Measurements from ENCODE around the gene FLT1. TPM values are rescaled to one million over a fixed set of nuclear protein-coding genes. Genes with fewer than 3 reads are reported as not detected.

FLT1 gene
- polyA plus RNA-seq, 1 donor (not counting 4 experiments of a cell fraction or from before 2014, with no cell fraction given) = 0.01 TPM

GRCh38 chr13:28532388-28533124 is 37.6 kb upstream of the FLT1 start:
- FAIRE-seq = no peak
- Histone ChIP-seq H3K27me3 (ENCODE audit: control insufficient read depth, extremely low read depth, insufficient read depth, low read length) (peaks cover 42% of the 10 kb centered on the region), H3K9me3 (ENCODE audit: control insufficient read depth, low read depth, low read length) (no peaks in the 10 kb centered on the region), H3K9ac (ENCODE audit: control insufficient read depth, extremely low read depth, insufficient read depth, low read length) (no peak overlapping the region), H3K27ac (ENCODE audit: control insufficient read depth, insufficient read depth, low read length) (no peak overlapping the region), H3K36me3 (ENCODE audit: control insufficient read depth in 2 of 2, extremely low read depth in 1 of 2, insufficient read depth in 2 of 2, low read length in 2 of 2) (no peaks in the 10 kb centered on the region), H3K4me1 (ENCODE audit: control insufficient read depth, extremely low read depth, insufficient read depth, low read length) (peaks cover 7% of the 10 kb centered on the region), H2AFZ (ENCODE audit: control insufficient read depth, low read length) (no peak overlapping the region), H3K4me2 (ENCODE audit: control insufficient read depth, extremely low read depth, insufficient read depth, low read depth, low read length) (peak overlapping the region; percentile 10), H3K79me2 (ENCODE audit: control insufficient read depth, insufficient read depth, low read length) (no peaks in the 10 kb centered on the region), H3K9me1 (ENCODE audit: control insufficient read depth, extremely low read depth, insufficient read depth, low read length) (no peaks in the 10 kb centered on the region), H3K4me3 (ENCODE audit: control insufficient read depth in 2 of 3, extremely low read depth in 1 of 3, insufficient read depth in 2 of 3, low read depth in 1 of 3, low read length in 3 of 3) (no peak overlapping the region), H4K20me1 (ENCODE audit: control insufficient read depth, extremely low read depth, insufficient read depth, low read length) (no peaks in the 10 kb centered on the region)
- no peak for DNase-seq (ENCODE audit: low read depth, low spot score)
- TF ChIP-seq EZH2 (IDR thresholded peaks at IDR 0.05; ENCODE audit: low read length) (peak; percentile 94), CTCF (optimal IDR thresholded peaks at IDR 0.05 in 1 of 3, IDR thresholded peaks at IDR 0.05 in 1 of 3, conservative IDR thresholded peaks at IDR 0.05 in 1 of 3; ENCODE audit: extremely low read depth in 1 of 3, insufficient read depth in 2 of 3, low read length in 3 of 3) (no peak)
- dilution Hi-C loops (cut with MboI; ENCODE audit: extremely low pct_ligation_motif_present, low sequenced_read_pairs) = no loop called here

GRCh38 chr13:28531845-28532387 is 37.0 kb upstream of the FLT1 start:
- no peaks in the 10 kb centered on the region for H4K20me1 ChIP-seq (ENCODE audit: control insufficient read depth, extremely low read depth, insufficient read depth, low read length)
- H3K9me1 ChIP-seq (ENCODE audit: control insufficient read depth, extremely low read depth, insufficient read depth, low read length) = no peaks in the 10 kb centered on the region
- H3K79me2 ChIP-seq (ENCODE audit: control insufficient read depth, insufficient read depth, low read length) = no peaks in the 10 kb centered on the region
- H3K27me3 ChIP-seq (ENCODE audit: control insufficient read depth, extremely low read depth, insufficient read depth, low read length) = peaks cover 43% of the 10 kb centered on the region
- dilution Hi-C loops (cut with MboI; ENCODE audit: extremely low pct_ligation_motif_present, low sequenced_read_pairs) = no loop called here
- no peak overlapping the region for H3K9ac ChIP-seq (ENCODE audit: control insufficient read depth, extremely low read depth, insufficient read depth, low read length)
- peak overlapping the region; percentile 78 for H3K4me2 ChIP-seq (ENCODE audit: control insufficient read depth, extremely low read depth, insufficient read depth, low read depth, low read length)
- no peaks in the 10 kb centered on the region for H3K9me3 ChIP-seq (ENCODE audit: control insufficient read depth, low read depth, low read length)
- TF ChIP-seq EZH2 (IDR thresholded peaks at IDR 0.05; ENCODE audit: low read length) (peak; percentile 97), CTCF (optimal IDR thresholded peaks at IDR 0.05 in 1 of 3, IDR thresholded peaks at IDR 0.05 in 1 of 3, conservative IDR thresholded peaks at IDR 0.05 in 1 of 3; ENCODE audit: extremely low read depth in 1 of 3, insufficient read depth in 2 of 3, low read length in 3 of 3) (no peak)
- H2AFZ ChIP-seq (ENCODE audit: control insufficient read depth, low read length) = no peak overlapping the region
- no peaks in the 10 kb centered on the region for H3K36me3 ChIP-seq (ENCODE audit: control insufficient read depth in 2 of 2, extremely low read depth in 1 of 2, insufficient read depth in 2 of 2, low read length in 2 of 2)
- peaks cover 7% of the 10 kb centered on the region for H3K4me1 ChIP-seq (ENCODE audit: control insufficient read depth, extremely low read depth, insufficient read depth, low read length)
- FAIRE-seq = no peak
- no peak for DNase-seq (ENCODE audit: low read depth, low spot score)
- H3K27ac ChIP-seq (ENCODE audit: control insufficient read depth, insufficient read depth, low read length) = no peak overlapping the region
- H3K4me3 ChIP-seq (ENCODE audit: control insufficient read depth in 2 of 3, extremely low read depth in 1 of 3, insufficient read depth in 2 of 3, low read depth in 1 of 3, low read length in 3 of 3) = peak overlapping the region in 1 of 3 experiments; percentile 63
